ENCODE data around the gene SLC8A1.

DNA sequence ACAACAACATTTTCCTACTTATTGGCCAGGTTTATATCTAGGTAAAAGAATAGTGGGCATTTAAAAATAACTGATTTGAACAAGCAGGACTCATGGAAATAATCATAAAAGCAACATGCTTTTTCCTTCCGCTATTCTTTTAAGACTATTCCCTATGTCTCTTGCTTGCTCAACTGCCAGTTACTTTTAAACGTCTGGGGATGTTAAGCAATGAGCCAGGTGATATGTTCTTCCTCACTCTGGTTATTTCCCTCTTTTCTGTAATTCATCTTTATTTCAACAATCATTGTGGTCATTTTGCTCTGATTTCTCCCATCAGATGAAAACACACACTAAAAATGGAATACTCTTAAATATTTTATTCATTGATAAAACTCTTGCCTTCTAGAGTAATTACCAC is 33.4 kb upstream of the SLC8A1 start:
- TF ChIP-seq, protein P1, sequence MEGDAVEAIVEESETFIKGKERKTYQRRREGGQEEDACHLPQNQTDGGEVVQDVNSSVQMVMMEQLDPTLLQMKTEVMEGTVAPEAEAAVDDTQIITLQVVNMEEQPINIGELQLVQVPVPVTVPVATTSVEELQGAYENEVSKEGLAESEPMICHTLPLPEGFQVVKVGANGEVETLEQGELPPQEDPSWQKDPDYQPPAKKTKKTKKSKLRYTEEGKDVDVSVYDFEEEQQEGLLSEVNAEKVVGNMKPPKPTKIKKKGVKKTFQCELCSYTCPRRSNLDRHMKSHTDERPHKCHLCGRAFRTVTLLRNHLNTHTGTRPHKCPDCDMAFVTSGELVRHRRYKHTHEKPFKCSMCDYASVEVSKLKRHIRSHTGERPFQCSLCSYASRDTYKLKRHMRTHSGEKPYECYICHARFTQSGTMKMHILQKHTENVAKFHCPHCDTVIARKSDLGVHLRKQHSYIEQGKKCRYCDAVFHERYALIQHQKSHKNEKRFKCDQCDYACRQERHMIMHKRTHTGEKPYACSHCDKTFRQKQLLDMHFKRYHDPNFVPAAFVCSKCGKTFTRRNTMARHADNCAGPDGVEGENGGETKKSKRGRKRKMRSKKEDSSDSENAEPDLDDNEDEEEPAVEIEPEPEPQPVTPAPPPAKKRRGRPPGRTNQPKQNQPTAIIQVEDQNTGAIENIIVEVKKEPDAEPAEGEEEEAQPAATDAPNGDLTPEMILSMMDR (IDR thresholded peaks at IDR 0.05; ENCODE audit: insufficient read depth, low read depth, low read length): no peak
- no peak for TF ChIP-seq EZH2 (IDR thresholded peaks at IDR 0.05; ENCODE audit: insufficient read depth, low read length)

All from astrocyte (in vitro differentiated cells and primary cell).